Measurements from ENCODE around the gene DSCAM.

The DSCAM gene

GRCh38 chr21:40620386-40621145 lies 226.4 kb downstream of the DSCAM start:
- no peak overlapping the region for H3K4me3 ChIP-seq (replicated peaks in 1 of 2; ENCODE audit: low read depth in 2 of 2, low read length in 2 of 2)
- TF ChIP-seq CTCF (IDR thresholded peaks at IDR 0.05; ENCODE audit: low read depth, low read length) = no peak
- DNase-seq (ENCODE audit: low read depth in 2 of 2) = no peak

- H3K4me3 ChIP-seq (replicated peaks in 1 of 2; ENCODE audit: low read depth in 2 of 2, low read length in 2 of 2) = no peak overlapping the region
- TF ChIP-seq CTCF (IDR thresholded peaks at IDR 0.05; ENCODE audit: low read depth, low read length) = no peak
- no peak for DNase-seq (ENCODE audit: low read depth in 2 of 2)
Measured at GRCh38 chr21:40618191-40618973, 228.6 kb downstream of the DSCAM start.

GRCh38 chr21:40616377-40616704 lies 230.6 kb downstream of the DSCAM start:
- no peak for TF ChIP-seq CTCF (IDR thresholded peaks at IDR 0.05; ENCODE audit: low read depth, low read length)
- DNase-seq (ENCODE audit: low read depth in 2 of 2) = no peak
- H3K4me3 ChIP-seq (replicated peaks in 1 of 2; ENCODE audit: low read depth in 2 of 2, low read length in 2 of 2) = no peak overlapping the region

GRCh38 chr21:40615505-40616376 lies 231.2 kb downstream of the DSCAM start:
- H3K4me3 ChIP-seq (replicated peaks in 1 of 2; ENCODE audit: low read depth in 2 of 2, low read length in 2 of 2) = no peak overlapping the region
- DNase-seq (ENCODE audit: low read depth in 2 of 2) = no peak
- TF ChIP-seq CTCF (IDR thresholded peaks at IDR 0.05; ENCODE audit: low read depth, low read length) = no peak

- no peak for TF ChIP-seq CTCF (IDR thresholded peaks at IDR 0.05; ENCODE audit: low read depth, low read length)
- DNase-seq (ENCODE audit: low read depth in 2 of 2) = no peak
Measured at GRCh38 chr21:40613546-40614030, 233.4 kb downstream of the DSCAM start.

GRCh38 chr21:40610345-40610744 lies 236.6 kb downstream of the DSCAM start:
- TF ChIP-seq CTCF (IDR thresholded peaks at IDR 0.05; ENCODE audit: low read depth, low read length) = no peak
- H3K4me3 ChIP-seq (replicated peaks in 1 of 2; ENCODE audit: low read depth in 2 of 2, low read length in 2 of 2) = no peak overlapping the region
- no peak for DNase-seq (ENCODE audit: low read depth in 2 of 2)

More at GRCh38 chr21:40613546-40614030, 233.4 kb downstream of the DSCAM start:
- H3K4me3 ChIP-seq (replicated peaks in 1 of 2; ENCODE audit: low read depth in 2 of 2, low read length in 2 of 2) = no peak overlapping the region
